A673 (cell line): ENCODE measurements around the gene BTBD9. TPM values are rescaled to one million over a fixed set of nuclear protein-coding genes. Genes with fewer than 3 reads are reported as not detected.

ENCODE experiments used
- BruUV-seq: library from RNA; stranded (reverse); fragments of 400-500 nt; replicated peaks from 2 replicates; lab custom pipeline; 2021; lab: Mats Ljungman, UMichigan
- CTCF ChIA-PET: fragments of 300-600 bp; sonication (Branson Sonifier 250); formaldehyde crosslinking; loops from one replicate; lab custom pipeline; 2022; ENCODE audit warnings: antibody characterized with exemption; lab: Charles Lee
- POLR2A ChIA-PET: fragments of 300-600 bp; sonication (Branson Sonifier 250); formaldehyde crosslinking; loops from one replicate; lab custom pipeline; 2022; ENCODE audit warnings: antibody characterized with exemption; ENCODE audit not compliant: low non-redundant PET; lab: Charles Lee
- DNase-seq: peaks from one replicate; pipeline ENCODE4 v3.0.0-alpha.2; 2015; ENCODE audit warnings: low spot score
- H3K27ac ChIP-seq: fragments of 200-600 bp; sonication (generic); 2 replicates; pipeline ENCODE4 v1.5.1; 2016; ENCODE audit warnings: mixed run types, low read depth, mild to moderate bottlenecking, mixed read lengths, antibody characterized with exemption, low read length; ENCODE audit not compliant: poor library complexity, severe bottlenecking
- H3K27me3 ChIP-seq: fragments of 200-600 bp; sonication (generic); replicated peaks from 2 replicates; pipeline ENCODE4 v1.6.1; 2017; ENCODE audit warnings: mixed run types, low read depth, mild to moderate bottlenecking, mixed read lengths, antibody characterized with exemption, low read length; ENCODE audit not compliant: insufficient read depth, poor library complexity
- H3K36me3 ChIP-seq: fragments of 200-600 bp; sonication (generic); 2 replicates; pipeline ENCODE4 v1.6.1; 2016; ENCODE audit warnings: mixed run types, mild to moderate bottlenecking, mixed read lengths, antibody characterized with exemption, low read length; ENCODE audit not compliant: insufficient read depth, poor library complexity, severe bottlenecking
- H3K4me1 ChIP-seq: fragments of 200-600 bp; sonication (generic); 2 replicates; pipeline ENCODE4 v1.6.1; 2017; ENCODE audit warnings: mixed run types, mild to moderate bottlenecking, mixed read lengths, antibody characterized with exemption, low read length; ENCODE audit not compliant: insufficient read depth, poor library complexity, severe bottlenecking
- H3K4me3 ChIP-seq: fragments of 200-600 bp; sonication (generic); 2 replicates; pipeline ENCODE4 v1.5.1; 2016; ENCODE audit warnings: low read depth, mixed run types, mild to moderate bottlenecking, mixed read lengths, low read length; ENCODE audit not compliant: poor library complexity, severe bottlenecking
- H3K9me3 ChIP-seq: fragments of 200-600 bp; sonication (generic); 2 replicates; pipeline ENCODE4 v1.6.1; 2016; ENCODE audit warnings: mixed run types, low read depth, mild to moderate bottlenecking, mixed read lengths, antibody characterized with exemption, low read length; ENCODE audit not compliant: poor library complexity, severe bottlenecking
- EZH2 ChIP-seq: fragments of 200-600 bp; sonication (generic); IDR thresholded peaks from 2 replicates; pipeline ENCODE4 v1.6.1; 2017; ENCODE audit warnings: borderline replicate concordance, low read depth, mild to moderate bottlenecking, mixed read lengths, antibody characterized with exemption, low read length; ENCODE audit not compliant: poor library complexity, severe bottlenecking
- intact Hi-C: fragments of 100-400 bp; cut with micrococcal nuclease; formaldehyde crosslinking; loops from one replicate; pipeline ENCODE4 v1.10.0; 2022; ENCODE audit not compliant: unreplicated experiment
- total RNA-seq: library from RNA; stranded (reverse); gene quantifications from 2 replicates; pipeline ENCODE4 v1.2.3, GENCODE V29; 2021
- TF ChIP-seq, protein P1 (sequence below): fragments of 300-800, 200-600 bp; sonication (generic); conservative IDR thresholded peaks from 2 replicates; pipeline ENCODE4 v1.5.1; 2017; ENCODE audit warnings: low read depth, mild to moderate bottlenecking, antibody characterized with exemption, low read length, moderate library complexity, mixed read lengths

The BTBD9 gene
- total RNA-seq, 1 experiment from 2014 or later = 8.0 TPM

DNA sequence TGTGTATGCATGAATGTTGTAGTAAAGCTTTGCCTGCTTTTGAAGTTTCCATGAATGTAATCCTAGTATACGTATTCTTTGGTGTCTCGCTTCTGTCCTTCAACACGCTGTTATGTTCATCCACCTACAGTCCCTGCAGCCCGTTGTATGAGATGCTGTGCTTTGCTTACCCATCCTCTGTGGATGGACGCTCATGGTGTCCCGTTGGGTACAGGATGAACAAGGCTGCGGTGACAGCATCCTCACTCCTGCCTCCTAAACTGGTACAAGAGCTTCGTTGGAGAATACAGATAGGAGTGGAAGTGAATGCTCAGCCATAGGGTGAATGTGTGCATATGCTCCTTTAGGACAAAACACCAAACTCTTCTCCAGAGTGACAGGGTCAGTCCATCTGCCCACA is 454.0 kb downstream of the BTBD9 start:
- Histone ChIP-seq H3K4me1 (no peaks in the 10 kb centered on the region), H3K27ac (no peak overlapping the region), H3K36me3 (no peaks in the 10 kb centered on the region), H3K27me3 (no peaks in the 10 kb centered on the region), H3K9me3 (no peaks in the 10 kb centered on the region), H3K4me3 (no peak overlapping the region)
- intact Hi-C loops = no loop called here
- ChIA-PET POLR2A (no interaction called here), CTCF (no interaction called here)
- no TSS peak for BruUV-seq
- no peak for DNase-seq
- TF ChIP-seq, protein P1, sequence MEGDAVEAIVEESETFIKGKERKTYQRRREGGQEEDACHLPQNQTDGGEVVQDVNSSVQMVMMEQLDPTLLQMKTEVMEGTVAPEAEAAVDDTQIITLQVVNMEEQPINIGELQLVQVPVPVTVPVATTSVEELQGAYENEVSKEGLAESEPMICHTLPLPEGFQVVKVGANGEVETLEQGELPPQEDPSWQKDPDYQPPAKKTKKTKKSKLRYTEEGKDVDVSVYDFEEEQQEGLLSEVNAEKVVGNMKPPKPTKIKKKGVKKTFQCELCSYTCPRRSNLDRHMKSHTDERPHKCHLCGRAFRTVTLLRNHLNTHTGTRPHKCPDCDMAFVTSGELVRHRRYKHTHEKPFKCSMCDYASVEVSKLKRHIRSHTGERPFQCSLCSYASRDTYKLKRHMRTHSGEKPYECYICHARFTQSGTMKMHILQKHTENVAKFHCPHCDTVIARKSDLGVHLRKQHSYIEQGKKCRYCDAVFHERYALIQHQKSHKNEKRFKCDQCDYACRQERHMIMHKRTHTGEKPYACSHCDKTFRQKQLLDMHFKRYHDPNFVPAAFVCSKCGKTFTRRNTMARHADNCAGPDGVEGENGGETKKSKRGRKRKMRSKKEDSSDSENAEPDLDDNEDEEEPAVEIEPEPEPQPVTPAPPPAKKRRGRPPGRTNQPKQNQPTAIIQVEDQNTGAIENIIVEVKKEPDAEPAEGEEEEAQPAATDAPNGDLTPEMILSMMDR = no peak
- TF ChIP-seq EZH2 = no peak

DNA sequence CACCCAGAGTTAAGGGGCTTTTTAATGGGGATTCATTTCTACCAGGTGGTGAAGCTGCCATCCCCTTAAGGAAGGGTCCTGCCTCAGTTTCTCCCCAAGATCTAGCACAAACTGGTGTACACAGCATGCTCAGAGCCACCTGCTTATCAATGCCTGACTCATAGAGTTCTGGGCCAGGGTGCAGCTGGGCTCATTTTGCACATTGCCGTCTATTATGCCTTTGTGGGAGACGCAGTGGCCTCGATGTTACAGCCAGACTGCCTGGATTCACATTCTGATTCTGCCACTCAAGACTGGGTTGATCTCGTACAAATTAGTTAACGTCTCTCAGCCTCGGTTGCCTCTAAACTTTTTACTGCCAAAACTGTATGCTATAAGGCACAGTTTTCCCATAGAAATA is 454.5 kb downstream of the BTBD9 start:
- Histone ChIP-seq H3K36me3 (no peaks in the 10 kb centered on the region), H3K9me3 (no peaks in the 10 kb centered on the region), H3K27ac (no peak overlapping the region), H3K4me1 (no peaks in the 10 kb centered on the region), H3K27me3 (no peaks in the 10 kb centered on the region), H3K4me3 (no peak overlapping the region)
- intact Hi-C loops = no loop called here
- BruUV-seq = no TSS peak
- ChIA-PET POLR2A (no interaction called here), CTCF (no interaction called here)
- no peak for DNase-seq
- TF ChIP-seq, protein P1 = no peak

DNA sequence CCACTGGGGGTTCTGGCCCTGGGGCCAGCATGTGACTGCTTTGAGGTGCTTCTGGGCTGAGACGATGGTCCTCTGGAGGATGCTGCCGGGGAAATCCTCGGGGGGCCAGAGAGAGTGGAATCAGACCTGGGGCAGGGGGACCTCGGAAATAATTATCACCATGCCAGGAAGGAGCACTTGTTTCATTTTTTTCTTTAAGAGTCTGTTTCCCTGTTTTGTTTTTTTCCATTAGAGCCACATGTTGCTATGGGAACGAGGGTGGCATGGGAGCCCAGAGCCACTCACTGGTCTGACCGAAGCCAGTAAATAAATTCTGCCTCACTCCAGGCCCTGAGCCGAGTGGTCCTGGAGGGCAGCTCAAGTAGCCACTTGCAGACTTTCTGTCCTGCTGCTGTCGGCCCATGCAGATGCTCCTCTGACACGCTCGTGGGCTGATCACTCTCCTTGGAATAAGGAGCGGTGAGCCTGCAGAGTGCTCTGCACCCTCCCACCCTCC is 455.1 kb downstream of the BTBD9 start:
- no peaks in the 10 kb centered on the region for H3K9me3 ChIP-seq
- no peak for DNase-seq
- BruUV-seq = no TSS peak
- H3K36me3 ChIP-seq = no peaks in the 10 kb centered on the region
- H3K4me3 ChIP-seq = no peak overlapping the region
- no peaks in the 10 kb centered on the region for H3K27me3 ChIP-seq
- ChIA-PET POLR2A (no interaction called here), CTCF (no interaction called here)
- no peak overlapping the region for H3K27ac ChIP-seq
- no peaks in the 10 kb centered on the region for H3K4me1 ChIP-seq
- intact Hi-C loops = no loop called here
- TF ChIP-seq EZH2 = no peak
- TF ChIP-seq, protein P1 = no peak
